Vagina (tissue), 2 donors: ENCODE data around the gene MARCHF3.

Experiments
- POLR2A ChIP-seq, 2 donors: fragments of 450-650 bp; IDR thresholded peaks; one replicate each; pipeline ENCODE4 v1.6.1; 2017; ENCODE audit warnings: antibody characterized with exemption in 2 of 2, mild to moderate bottlenecking in 2 of 2, moderate library complexity in 2 of 2
- POLR2AphosphoS5 ChIP-seq, 2 donors: sonication (generic); formaldehyde crosslinking; IDR thresholded peaks; one replicate each; pipeline ENCODE4 v1.9.0; 2017; ENCODE audit warnings: antibody characterized with exemption in 2 of 2, mild to moderate bottlenecking in 2 of 2, low read depth in 1 of 2; ENCODE audit not compliant: insufficient read depth in 1 of 2
- TF ChIP-seq, protein P1 (sequence below), 3 experiments: fragments of 450-650 bp in 2 of 3; fragments of 200-600 bp in 1 of 3; sonication (generic) in 1 of 3; IDR thresholded peaks; one replicate each; pipeline ENCODE4 v1.5.1; 2017 to 2019; ENCODE audit warnings: antibody characterized with exemption in 3 of 3, mild to moderate bottlenecking in 2 of 3, moderate library complexity in 2 of 3

DNA sequence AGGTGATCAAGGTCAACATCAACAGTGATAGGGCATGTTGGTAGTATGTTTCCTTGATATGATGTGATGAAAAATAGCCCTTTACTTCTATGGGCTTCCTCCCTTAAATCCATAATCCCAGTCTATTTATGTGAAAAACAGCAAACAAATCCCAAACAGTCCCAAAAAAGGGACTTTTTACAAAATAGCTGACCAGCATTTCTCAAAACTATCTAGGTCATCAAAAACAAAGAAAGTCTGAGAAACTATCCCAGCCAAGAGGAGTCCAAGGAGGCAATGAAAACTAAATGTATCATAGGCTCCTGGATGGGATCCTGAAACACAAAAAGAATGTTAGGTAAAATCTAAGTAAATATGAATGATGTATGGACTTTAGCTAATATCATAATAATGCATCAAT is 71.2 kb downstream of the MARCHF3 start:
- TF ChIP-seq POLR2AphosphoS5 (IDR thresholded peaks at IDR 0.05; ENCODE audit: insufficient read depth in 1 of 2, low read depth in 1 of 2) (no peak), POLR2A (IDR thresholded peaks at IDR 0.05) (no peak)
- TF ChIP-seq, protein P1, sequence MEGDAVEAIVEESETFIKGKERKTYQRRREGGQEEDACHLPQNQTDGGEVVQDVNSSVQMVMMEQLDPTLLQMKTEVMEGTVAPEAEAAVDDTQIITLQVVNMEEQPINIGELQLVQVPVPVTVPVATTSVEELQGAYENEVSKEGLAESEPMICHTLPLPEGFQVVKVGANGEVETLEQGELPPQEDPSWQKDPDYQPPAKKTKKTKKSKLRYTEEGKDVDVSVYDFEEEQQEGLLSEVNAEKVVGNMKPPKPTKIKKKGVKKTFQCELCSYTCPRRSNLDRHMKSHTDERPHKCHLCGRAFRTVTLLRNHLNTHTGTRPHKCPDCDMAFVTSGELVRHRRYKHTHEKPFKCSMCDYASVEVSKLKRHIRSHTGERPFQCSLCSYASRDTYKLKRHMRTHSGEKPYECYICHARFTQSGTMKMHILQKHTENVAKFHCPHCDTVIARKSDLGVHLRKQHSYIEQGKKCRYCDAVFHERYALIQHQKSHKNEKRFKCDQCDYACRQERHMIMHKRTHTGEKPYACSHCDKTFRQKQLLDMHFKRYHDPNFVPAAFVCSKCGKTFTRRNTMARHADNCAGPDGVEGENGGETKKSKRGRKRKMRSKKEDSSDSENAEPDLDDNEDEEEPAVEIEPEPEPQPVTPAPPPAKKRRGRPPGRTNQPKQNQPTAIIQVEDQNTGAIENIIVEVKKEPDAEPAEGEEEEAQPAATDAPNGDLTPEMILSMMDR (IDR thresholded peaks at IDR 0.05) = no peak
